ENCODE data around the gene NRXN3. TPM values are rescaled to one million over a fixed set of nuclear protein-coding genes. Genes with fewer than 3 reads are reported as not detected.

The NRXN3 gene
- total RNA-seq, 1 experiment from 2014 or later: not detected

GRCh38 chr14:78367355-78367754 lies 197.2 kb downstream of the NRXN3 start:
- intact Hi-C loops (cut with micrococcal nuclease; ENCODE audit: unreplicated experiment): no loop called here
- no peak for ATAC-seq
- in situ Hi-C loops (cut with HindIII; ENCODE audit: low pct_unique_long_range_greater_than_20kb, low sequenced_read_pairs): no loop called here
- no peaks in the 10 kb centered on the region for H3K27me3 ChIP-seq (ENCODE audit: control insufficient read depth, insufficient read depth, low read length)
- DNase-seq (ENCODE audit: low read depth, low spot score): no peak
- H3K9me3 ChIP-seq (ENCODE audit: control insufficient read depth, insufficient read depth, low read depth, low read length): no peaks in the 10 kb centered on the region
- H3K4me3 ChIP-seq (ENCODE audit: low read depth in 2 of 2, low read length in 2 of 2): no peak overlapping the region
- no peak for TF ChIP-seq TCF7L2 (IDR thresholded peaks at IDR 0.05; ENCODE audit: low read depth, low read length)
- no peak for TF ChIP-seq REST (IDR thresholded peaks at IDR 0.05; ENCODE audit: insufficient read depth in 1 of 2, low read depth in 2 of 2, low read length in 1 of 2)
- TF ChIP-seq SIN3A (IDR thresholded peaks at IDR 0.05; ENCODE audit: borderline replicate concordance, insufficient read depth, low read depth, low read length): no peak
- no peak for TF ChIP-seq CTCF (IDR thresholded peaks at IDR 0.05)
- TF ChIP-seq POLR2AphosphoS5 (IDR thresholded peaks at IDR 0.05; ENCODE audit: low read depth, low read length): no peak
- no peaks in the 10 kb centered on the region for H3K36me3 ChIP-seq (ENCODE audit: control insufficient read depth, insufficient read depth, low read length)
- ChIA-PET POLR2A (no interaction called here), CTCF (interaction anchor here (0.6 kb wide), 1 partner anchor 85 kb away, joined by 3 read pairs; no protein-coding TSS in a partner anchor)
- no TSS peak for BruUV-seq (replicated peaks)
- H3K27ac ChIP-seq (ENCODE audit: low read length): no peak overlapping the region
- H3K4me1 ChIP-seq (ENCODE audit: control insufficient read depth, insufficient read depth, low read length): no peaks in the 10 kb centered on the region

DNA sequence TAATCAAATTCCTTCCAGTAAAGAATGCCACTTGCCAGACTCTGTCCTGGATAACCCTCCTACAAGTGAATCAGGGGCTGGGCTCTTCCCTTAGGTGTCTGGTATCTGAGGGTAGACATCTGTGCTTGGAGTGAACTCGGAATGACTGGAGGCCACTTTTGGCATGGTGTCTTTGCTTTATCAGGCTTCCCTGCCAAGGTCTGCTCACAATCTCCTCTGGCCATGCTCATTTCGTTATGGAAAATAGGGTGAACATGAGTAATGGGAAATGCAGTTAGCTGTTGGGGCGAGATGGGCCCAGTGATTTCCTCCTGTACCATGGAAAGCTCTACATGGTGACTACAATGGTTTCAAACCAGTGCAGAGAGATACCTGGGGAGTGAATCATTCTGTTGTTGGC lies 212.9 kb downstream of the NRXN3 start:
- Histone ChIP-seq H3K27me3 (ENCODE audit: control insufficient read depth, insufficient read depth, low read length) (no peaks in the 10 kb centered on the region), H3K4me1 (ENCODE audit: control insufficient read depth, insufficient read depth, low read length) (no peaks in the 10 kb centered on the region), H3K27ac (ENCODE audit: low read length) (no peak overlapping the region), H3K4me3 (ENCODE audit: low read depth in 2 of 2, low read length in 2 of 2) (no peak overlapping the region), H3K36me3 (ENCODE audit: control insufficient read depth, insufficient read depth, low read length) (no peaks in the 10 kb centered on the region), H3K9me3 (ENCODE audit: control insufficient read depth, insufficient read depth, low read depth, low read length) (no peaks in the 10 kb centered on the region)
- intact Hi-C loops (cut with micrococcal nuclease; ENCODE audit: unreplicated experiment) (no loop called here), in situ Hi-C loops (cut with HindIII; ENCODE audit: low pct_unique_long_range_greater_than_20kb, low sequenced_read_pairs) (no loop called here)
- DNase-seq (ENCODE audit: low read depth, low spot score): no peak
- BruUV-seq (replicated peaks): no TSS peak
- ATAC-seq: no peak
- ChIA-PET POLR2A (no interaction called here), CTCF (no interaction called here)
- TF ChIP-seq POLR2AphosphoS5 (IDR thresholded peaks at IDR 0.05; ENCODE audit: low read depth, low read length) (no peak), CTCF (IDR thresholded peaks at IDR 0.05) (no peak), REST (IDR thresholded peaks at IDR 0.05; ENCODE audit: insufficient read depth in 1 of 2, low read depth in 2 of 2, low read length in 1 of 2) (no peak), SIN3A (IDR thresholded peaks at IDR 0.05; ENCODE audit: borderline replicate concordance, insufficient read depth, low read depth, low read length) (no peak)

Measured in Panc1 (cell line).